GM21528 (cell line): ENCODE results near the gene INPP4B.

ENCODE experiments used
- ATAC-seq: cut with Tn5 transposase; IDR thresholded peaks from one replicate; pipeline ENCODE4 v1.9.1; 2021; ENCODE audit warnings: mild to moderate bottlenecking, moderate library complexity; ENCODE audit not compliant: unreplicated experiment, low FRiP score

INPP4B gene

DNA sequence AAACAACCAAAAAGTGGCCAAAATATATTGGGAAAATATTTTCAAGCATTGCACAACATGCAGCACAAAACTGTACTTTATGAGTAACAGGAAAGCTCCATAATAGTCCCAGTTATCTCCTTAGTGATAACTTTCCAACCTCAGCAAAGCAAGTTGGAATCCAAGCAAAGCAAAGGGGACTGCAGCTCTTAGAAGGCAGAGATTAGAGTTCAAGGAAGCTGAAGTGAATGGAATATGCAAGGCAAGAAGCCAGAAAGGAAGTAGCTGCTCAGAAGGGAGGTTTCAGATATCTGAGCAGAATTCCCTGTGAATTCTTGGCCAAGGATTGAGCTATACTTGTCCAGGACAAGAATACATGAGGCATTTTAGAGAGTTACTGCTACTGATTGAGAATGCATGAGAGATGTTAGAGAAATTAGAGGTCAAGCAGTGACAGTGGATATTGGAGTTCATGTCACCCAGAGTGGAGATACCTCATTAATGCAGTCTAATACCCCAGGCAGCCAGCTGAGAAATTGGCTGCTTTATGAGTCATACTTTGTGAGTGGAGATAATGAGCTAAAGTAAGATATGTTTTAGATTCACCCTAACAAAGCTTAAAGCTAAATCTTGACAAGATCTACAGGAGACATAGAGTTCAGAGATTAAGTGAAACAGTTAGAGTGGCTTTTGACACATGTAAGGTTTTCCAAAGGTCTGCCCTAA is 102.8 kb downstream of the INPP4B start:
- ATAC-seq: no peak

DNA sequence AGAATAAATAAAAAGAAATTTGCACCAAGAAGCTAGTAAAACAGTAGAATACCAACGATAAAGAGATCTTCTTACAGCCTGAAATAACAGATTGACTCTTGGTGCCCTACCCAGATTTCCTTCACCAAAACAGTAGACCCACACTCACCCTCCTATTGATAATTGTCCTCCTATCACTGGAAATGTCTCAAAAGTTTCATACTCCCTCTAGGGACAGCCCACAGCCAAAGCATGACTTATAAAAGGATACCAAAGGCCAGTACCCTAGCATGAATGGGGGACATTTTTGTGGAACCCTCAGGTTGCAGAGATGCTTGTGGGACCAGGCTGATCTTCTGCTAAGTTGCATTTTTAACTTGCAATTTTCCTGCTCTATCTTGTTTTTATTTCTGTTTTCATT is 104.1 kb downstream of the INPP4B start:
- ATAC-seq: no peak

DNA sequence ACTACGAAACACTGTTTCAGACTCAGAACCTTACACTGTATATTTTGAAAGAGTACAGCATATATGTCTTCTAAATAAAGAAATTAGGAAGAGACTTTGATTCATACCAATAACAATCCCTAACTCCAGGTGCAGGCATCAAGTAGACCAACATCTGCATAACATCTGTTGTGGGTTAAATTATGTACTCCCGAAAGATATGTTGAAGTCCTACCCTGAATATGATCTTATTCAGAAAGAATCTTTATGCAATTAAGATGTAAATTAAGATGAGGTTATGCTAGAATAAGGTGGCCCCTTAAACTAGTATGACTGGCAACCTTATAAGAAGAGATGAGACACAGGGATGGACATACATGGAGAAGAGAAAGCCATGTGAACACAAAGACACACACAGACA is 117.9 kb downstream of the INPP4B start:
- no peak for ATAC-seq

DNA sequence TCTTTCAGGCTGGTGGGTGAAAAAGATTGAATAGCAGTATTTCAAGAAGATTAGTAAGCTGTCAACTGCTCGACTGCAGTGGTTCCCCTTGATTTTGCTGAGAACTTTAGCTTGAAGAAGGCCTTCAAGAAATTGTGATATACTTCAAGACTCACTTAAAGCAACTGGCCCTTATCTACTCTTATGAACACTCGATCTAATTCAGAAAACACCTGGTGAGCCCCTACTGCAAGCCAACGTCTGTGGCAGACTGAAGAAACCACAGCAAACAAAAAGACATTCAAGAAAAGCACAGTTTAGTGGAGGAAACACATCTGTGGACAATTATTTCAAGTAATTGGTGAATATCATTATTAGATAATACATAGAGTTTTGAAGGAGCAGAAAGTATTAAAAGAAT is 119.0 kb downstream of the INPP4B start:
- ATAC-seq: no peak

DNA sequence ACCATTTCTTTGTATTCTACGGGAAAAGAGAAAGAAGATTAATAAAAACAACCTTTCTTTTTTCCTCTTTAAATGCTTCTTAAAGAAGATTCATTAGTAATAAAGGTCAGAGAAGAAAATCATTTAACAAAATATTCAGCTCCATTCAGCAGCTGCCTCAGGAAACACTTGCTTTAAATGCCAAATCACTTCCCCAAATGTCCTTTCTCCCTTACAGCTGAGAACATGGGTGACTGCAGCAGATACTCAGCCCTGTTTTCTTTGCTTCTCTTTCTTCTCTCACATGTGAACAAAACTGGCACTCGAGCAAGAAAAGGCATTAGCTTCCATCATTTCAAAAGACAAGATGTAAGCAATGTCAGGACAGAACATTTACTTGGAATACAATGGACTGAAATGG is 120.2 kb downstream of the INPP4B start:
- ATAC-seq: no peak

DNA sequence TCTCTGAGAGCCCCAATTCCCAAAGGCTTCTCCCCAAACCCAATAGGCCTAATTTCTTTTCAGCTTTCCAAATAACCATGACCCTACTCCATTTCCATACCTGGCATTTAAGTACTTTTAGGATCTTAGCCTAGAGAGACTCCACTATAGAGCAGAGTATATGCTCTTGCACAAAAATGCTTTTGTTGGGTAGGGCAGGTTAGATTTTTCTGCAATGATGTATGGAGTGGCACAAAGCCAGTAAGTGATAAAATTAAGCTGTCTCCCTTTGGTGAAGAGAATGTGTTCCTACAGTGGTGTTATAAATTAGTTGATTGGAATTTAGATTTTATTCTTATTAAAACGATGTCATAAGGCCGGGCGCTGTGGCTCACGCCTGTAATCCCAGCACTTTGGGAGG is 124.9 kb downstream of the INPP4B start:
- no peak for ATAC-seq

DNA sequence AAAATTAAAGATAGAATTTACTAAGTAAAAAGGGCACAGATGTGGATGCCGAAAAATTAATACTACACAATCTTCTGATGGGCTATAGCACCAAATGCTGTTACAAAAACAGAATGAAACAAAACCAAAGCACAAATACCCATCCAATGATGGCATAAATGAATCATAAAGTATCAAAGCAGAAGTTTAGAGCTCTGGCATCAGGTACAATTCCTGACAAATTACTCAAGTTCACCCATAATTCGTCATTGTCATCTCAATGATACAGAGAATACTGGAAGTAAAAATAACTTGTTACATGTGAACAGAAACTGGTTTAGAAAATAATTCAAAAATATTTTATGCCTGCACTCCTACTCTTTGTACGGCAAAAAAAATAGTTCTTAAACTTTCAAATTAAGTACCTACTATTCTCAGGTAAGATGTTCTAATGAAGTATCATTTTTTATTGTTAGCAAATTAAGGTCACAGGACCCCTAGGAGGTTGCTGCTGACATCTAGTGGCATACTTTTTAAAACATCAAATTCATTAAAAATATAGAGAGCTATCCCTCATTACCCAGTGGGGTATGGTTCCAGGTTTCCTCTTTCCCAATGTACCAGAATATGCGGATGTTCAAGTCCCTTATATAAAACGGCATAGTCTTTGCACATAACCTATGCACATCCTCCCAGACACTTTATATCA is 126.1 kb downstream of the INPP4B start:
- ATAC-seq: no peak

DNA sequence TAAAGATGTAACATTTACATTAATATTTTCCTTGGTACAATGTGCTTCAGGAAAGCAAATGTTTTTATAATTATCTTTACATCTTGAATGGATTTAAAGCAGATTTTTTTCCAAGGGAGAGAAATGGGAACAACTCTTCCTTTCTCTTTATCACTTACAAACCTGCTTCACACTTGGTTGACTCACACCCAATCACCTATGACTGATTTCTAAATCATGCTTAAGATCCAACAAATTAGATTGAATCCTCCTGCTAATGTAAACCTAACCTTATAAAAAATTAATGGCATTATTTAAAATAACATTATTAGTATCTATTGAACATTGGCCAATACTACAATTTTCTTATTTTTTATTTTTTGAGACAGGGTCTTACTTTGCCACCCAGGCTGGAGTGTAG is 127.1 kb downstream of the INPP4B start:
- ATAC-seq: no peak

DNA sequence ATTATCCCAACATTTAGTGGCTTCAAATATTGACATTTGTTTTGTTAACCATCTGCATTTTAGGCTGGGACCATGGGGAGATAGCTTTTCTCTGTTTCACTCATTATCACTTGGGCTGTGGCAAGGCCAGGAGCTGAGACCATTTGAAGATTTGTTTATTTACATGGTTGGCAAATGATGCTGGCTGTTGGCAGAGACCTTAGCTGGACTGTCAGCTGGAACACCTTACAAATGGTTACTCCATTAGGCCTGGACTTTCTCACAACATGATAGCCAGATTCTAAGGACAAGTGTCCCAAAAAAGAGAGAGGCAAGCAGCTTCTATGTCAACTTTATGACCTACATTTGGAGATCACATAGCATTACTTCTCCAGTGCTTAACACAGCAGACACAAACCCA is 130.4 kb downstream of the INPP4B start:
- ATAC-seq: no peak

DNA sequence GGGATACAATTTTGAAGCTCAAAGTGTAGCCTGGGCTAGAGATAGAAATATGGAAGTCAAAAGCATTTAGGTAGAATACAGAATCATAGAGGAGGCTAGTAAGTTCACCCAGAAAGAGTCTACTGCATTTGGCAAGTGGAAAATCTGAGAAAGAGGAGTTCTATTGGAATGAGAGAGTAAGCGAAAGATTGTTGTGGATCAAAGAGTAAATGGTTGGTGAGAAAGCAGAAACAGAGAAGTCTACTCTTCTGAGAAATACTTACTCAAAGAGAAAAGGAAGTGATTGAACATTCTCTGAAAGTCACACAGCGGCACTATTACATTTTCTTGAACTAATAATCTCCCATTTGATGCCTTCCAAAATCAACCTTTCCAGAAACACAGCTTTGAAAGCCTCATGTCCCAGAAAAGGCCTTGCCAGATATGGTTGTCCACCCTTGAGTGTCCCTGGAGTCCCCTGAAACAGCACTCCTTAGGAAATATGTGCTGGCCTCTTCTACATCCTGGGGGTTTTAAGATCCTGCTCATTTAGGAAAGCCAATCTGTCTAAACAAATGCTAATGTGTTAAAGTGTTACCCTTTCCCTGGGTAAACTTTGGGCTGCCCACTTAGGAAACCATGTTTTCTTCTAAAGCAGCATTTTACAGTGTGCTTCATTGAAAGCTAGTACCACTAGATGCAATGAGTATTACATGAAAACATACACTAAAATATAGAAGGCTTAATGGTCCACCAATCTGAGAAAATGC is 132.6 kb downstream of the INPP4B start:
- no peak for ATAC-seq

DNA sequence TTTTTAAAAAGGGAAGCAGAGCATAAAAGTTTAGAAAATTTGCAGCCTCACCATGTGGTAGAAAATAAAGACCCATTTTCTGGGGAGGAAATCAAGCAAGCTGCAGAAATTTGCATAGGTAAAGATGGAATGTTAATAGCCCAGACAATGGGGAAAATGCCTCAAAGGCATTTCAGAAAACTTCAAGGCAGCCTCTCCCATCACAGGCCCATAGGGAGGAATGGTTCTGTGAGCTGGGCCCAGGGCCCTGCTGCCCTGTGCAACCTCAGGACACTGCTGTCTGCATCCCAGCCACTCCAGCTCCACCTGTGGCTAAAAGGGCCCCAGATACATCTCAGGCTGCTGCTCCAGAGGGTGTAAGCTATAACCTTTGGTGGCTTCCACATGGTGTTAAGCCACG is 137.9 kb downstream of the INPP4B start:
- no peak for ATAC-seq

DNA sequence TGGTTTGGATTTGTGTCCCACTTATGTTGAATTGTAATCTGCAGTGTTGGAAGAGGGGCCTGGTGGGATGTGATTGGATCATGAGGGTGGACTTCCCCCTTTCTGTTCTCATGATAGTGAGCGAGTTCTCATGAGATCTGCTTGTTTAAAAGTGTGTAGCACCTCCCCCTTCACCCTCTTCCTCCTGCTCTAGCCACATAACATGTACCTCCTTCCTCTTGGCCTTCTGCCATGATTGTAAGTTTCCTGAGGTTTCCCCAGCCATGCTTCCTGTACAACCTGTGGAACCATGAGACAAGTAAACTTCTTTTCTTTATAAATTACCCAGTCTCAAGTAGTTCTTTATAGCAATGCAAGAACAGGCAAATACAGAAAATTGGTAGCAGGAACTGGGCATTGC is 138.7 kb downstream of the INPP4B start:
- no peak for ATAC-seq

DNA sequence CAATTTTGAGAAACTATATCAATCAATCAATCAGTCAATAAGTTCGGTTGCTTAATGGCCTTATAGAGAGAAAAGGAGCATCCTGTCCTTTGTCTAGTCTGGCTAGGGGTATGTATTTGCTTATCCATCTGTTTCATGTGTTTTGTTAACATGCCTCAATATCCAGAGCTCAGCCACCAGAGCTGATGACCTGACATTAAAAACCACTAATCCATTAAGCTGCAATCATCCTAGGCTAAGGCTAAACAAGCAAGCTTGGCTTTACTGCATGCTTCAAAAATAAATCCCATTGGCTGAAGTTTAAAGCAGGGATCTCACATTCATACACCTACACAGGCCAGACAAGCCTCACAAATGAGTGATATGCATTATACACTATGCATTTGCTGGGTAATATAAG is 139.7 kb downstream of the INPP4B start:
- no peak for ATAC-seq

DNA sequence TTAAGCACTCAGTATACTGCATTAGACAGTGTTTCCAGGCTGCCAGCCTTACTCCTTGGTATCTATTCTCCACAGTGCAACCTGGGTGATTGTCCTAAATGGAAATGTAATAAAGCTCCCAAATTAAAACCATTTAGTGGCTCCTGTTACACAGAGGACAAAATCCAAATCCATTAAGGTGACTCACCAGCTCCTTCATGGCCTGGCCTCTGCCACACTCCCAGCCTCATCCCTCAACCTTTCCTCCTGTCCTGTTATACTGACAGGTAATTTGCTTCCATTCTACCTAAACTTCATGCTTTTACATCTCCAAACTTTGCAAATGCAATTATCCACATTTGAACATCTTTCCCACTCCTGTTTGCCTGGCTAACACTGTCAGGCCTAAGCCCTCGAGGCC is 140.3 kb downstream of the INPP4B start:
- no peak for ATAC-seq

DNA sequence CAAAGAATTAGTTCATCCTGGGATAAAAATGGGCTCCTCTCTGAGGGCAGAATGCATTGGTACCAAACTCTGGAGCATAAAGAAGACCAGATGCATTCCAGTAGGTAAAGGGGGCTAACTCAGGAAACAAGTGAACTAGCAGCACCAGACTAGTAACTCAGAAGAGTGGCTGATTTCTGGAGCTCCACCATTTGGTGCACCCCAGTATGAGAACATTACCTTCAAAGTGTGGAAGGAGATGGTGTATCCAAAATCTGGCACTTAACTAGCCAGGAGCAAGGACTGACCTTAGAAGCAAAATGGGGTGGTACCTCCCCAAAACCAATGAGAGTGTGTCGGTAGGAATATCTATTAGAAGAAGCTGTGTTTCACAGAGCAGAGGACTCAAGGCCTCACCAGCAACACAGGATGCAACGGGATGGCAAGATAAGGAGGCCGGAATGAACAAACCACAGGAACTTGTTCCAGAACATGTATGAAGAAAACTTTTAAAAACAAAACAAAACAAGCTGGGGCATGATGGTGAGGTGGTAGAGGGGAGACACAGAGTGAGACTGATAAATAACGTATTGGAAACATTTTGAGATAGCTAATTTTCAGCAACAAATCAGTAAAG is 142.3 kb downstream of the INPP4B start:
- no peak for ATAC-seq

DNA sequence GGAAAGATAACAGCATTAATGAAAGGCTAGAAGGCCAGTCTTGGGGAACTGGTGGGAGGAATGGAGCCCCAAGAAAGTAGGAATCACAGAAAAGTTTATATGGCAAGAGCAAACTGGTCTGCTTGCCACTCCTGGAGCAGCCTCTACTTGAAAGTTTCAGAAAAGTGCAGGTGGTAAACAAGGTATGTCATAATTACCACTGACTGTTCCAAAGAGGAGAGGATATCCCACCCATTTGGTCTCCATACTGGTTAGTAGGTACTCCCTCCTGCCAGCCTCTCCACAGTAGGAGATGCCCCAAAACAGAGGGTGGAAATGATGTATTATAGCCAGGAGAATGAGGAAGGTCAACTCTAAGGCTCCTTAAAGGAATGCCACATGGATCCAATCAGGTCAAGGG is 145.1 kb downstream of the INPP4B start:
- no peak for ATAC-seq

DNA sequence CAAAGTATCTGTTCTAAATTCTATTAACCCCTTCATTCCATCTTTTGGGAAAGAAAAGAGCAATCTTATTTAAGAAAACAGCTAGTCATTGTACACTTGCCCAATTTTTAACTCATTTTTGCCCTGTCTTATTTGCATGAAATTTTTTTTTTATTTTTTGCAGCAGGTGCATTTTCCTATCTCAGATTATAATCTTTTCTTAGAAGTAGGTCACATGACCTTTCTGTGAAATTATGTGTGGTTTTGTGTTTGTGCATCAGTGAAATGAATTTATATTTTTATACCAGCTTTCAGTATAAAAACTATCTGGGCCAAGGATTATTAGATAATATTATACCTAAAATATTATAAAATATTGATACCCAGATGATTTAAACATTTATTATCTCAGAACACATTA is 145.6 kb downstream of the INPP4B start:
- no peak for ATAC-seq

DNA sequence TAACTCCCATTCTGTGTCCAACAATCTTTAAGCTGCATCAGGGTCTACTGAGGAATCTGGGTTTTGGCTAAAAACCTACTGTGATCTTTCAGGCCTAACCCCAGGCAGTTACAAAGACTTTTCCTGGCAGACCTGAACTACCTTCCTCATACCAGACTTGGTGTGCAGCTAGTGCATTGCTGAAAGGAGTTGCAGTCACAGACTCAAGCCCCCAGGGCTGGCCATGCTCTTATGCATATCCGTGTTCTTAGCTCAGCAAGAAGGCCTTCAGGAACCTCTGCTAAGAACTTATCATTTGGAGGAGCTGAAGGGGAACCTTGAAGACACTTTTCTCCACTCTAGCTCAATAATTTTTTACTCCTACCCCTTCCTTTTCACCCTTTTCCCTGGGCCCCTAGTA is 147.5 kb downstream of the INPP4B start:
- ATAC-seq: no peak

DNA sequence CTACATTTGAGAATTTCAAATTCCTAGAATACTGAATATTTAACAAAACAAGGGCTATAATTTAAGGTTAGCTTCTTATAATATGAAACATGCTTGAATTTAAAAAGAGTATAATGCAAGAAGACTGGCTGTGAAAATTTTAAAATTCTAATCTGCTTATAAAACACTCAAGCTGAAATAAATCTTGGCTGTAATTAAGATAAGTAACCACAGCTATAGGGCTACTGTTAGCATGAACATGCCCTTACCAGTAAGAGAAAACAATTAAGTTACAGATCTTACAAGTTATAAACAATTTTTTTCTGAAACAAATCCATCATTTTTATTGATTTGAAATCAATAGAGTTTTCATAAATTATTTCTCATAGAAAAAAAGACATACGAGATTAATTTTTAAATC is 148.2 kb downstream of the INPP4B start:
- ATAC-seq: no peak

DNA sequence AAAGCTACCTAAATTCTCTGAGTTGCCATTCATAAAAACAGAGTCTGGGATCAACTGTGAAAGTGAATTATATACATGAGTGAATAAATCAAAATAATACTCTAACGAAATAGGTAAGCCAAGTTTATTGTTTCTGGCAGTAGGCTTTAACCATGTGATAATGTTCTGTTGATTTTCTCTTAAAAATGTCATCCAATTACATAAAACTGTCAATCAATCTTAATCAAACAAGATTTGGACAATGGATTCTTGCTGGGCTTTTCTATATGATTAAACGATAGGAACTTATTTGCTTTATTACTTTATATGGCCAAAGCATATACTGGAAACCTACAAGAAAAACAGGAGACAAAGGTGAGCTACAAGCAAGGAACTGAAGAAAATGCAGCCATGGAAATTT is 148.8 kb downstream of the INPP4B start:
- ATAC-seq: no peak

DNA sequence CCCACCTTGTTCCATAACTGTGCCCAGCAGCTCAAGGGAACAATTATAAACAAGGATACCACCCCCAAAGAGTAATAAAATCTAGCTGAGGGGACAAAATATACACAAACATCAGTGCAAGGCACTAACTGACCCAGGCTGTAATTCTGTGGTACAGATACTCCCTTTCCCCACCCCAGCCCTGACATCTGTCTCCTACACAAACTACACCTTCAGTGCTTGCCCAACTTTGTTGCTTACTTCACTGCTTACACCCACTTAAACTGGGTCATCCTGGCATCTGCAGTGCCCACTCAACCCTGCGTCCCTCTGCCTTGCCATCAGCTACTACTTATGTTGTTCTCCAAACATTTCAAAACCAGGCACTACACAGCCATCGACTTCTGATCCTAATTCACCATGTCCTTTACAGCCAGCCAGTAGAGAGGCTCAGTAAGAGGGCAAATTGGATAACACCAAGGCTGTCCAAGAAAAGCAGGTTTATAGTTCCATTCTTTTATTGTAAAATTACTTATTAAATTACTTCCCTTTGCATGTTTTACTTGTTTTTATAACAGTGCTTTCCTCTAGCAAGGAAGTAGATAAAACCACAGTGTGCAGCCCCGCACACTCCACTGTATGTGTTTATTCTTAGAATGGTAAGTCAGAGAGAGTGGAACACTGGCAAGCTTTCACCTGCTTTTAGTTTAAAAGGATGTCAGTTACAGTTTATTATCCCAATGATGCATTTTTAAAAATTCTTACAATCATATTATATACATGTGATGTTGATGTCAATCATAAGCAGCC is 149.6 kb downstream of the INPP4B start:
- ATAC-seq: no peak
